ENCODE data around the gene HEY2. TPM values are rescaled to one million over a fixed set of nuclear protein-coding genes. Genes with fewer than 3 reads are reported as not detected.
"Not testable (repeated sequence)": the region's sequence is repeated elsewhere in the genome, so short reads cannot be mapped to it uniquely, and the experiment has no call there.

Gene HEY2
- total RNA-seq, 4 donors from 2014 or later: 1.5 to 7.3 (median 4.3) TPM

- Histone ChIP-seq H3K27me3 (no peaks in the 10 kb centered on the region), H3K27ac (peak overlapping the region in 2 of 4 donors; percentile 42 to 54), H3K9me3 (no peaks in the 10 kb centered on the region), H3K4me1 (peaks cover 0 to 62% (median 11%) of the 10 kb centered on the region in 4 donors), H3K4me3 (no peak overlapping the region), H3K36me3 (peaks cover 0 to 5% (median 0%) of the 10 kb centered on the region in 3 donors)
- WGBS, 2 donors: 41 to 42% methylated on average over 4 of the region's 4 CpGs
- TF ChIP-seq EP300 (IDR thresholded peaks at IDR 0.05) (peak in 1 of 2 donors; percentile 50), POLR2A (IDR thresholded peaks at IDR 0.05) (no peak)
- TF ChIP-seq, protein P1, sequence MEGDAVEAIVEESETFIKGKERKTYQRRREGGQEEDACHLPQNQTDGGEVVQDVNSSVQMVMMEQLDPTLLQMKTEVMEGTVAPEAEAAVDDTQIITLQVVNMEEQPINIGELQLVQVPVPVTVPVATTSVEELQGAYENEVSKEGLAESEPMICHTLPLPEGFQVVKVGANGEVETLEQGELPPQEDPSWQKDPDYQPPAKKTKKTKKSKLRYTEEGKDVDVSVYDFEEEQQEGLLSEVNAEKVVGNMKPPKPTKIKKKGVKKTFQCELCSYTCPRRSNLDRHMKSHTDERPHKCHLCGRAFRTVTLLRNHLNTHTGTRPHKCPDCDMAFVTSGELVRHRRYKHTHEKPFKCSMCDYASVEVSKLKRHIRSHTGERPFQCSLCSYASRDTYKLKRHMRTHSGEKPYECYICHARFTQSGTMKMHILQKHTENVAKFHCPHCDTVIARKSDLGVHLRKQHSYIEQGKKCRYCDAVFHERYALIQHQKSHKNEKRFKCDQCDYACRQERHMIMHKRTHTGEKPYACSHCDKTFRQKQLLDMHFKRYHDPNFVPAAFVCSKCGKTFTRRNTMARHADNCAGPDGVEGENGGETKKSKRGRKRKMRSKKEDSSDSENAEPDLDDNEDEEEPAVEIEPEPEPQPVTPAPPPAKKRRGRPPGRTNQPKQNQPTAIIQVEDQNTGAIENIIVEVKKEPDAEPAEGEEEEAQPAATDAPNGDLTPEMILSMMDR (IDR thresholded peaks at IDR 0.05): no peak
- DNase-seq (ENCODE audit: low spot score in 2 of 2): no peak
Measured at GRCh38 chr6:125802943-125803377, 53.5 kb downstream of the HEY2 start.

- Histone ChIP-seq H3K27me3 (no peaks in the 10 kb centered on the region), H3K27ac (peak overlapping the region in 1 of 4 donors; percentile 36), H3K4me3 (no peak overlapping the region), H3K36me3 (peaks cover 0 to 9% (median 0%) of the 10 kb centered on the region in 3 donors), H3K9me3 (no peaks in the 10 kb centered on the region), H3K4me1 (peaks cover 0 to 65% (median 7%) of the 10 kb centered on the region in 4 donors)
- no peak for TF ChIP-seq POLR2A (IDR thresholded peaks at IDR 0.05)
- TF ChIP-seq, protein P1 (IDR thresholded peaks at IDR 0.05): no peak
- TF ChIP-seq EP300 (IDR thresholded peaks at IDR 0.05): no peak
- DNase-seq (ENCODE audit: low spot score in 2 of 2): no peak
Measured at GRCh38 chr6:125804264-125804663, 54.8 kb downstream of the HEY2 start.

DNA sequence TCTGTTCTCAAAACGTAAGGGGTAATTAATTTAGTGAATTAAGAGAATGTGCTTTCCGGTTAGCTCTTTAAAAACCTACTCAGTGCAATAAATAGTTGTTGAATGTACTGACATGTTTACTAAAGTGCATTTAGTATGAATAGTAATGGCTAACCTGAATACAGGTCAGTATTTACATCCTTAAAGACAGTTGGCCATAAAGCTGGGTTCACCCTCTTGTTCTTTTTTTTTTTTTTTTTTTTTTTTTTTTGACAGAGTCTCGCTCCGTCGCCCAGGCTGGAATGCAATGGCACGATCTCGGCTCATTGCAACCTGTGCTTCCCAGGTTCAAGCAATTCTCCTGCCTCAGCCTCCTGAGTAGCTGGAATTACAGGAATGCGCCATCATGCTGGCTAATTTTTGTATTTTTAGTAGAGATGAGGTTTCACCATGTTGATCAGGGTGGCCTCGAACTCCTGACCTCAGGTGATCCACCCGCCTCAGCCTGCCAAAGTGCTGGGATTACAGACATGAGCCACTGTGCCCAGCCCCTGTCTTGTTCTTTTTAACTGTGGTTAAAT is 55.5 kb downstream of the HEY2 start:
- 94 to 95% methylated on average over 10 of the region's 10 CpGs for WGBS, 2 donors
- DNase-seq (ENCODE audit: low spot score in 2 of 2); H3K4me3 ChIP-seq; H3K9me3 ChIP-seq; H3K27me3 ChIP-seq; H3K36me3 ChIP-seq; H3K27ac ChIP-seq: not testable (repeated sequence)
- peaks cover 0 to 65% (median 2%) of the 10 kb centered on the region in 4 donors for H3K4me1 ChIP-seq

DNA sequence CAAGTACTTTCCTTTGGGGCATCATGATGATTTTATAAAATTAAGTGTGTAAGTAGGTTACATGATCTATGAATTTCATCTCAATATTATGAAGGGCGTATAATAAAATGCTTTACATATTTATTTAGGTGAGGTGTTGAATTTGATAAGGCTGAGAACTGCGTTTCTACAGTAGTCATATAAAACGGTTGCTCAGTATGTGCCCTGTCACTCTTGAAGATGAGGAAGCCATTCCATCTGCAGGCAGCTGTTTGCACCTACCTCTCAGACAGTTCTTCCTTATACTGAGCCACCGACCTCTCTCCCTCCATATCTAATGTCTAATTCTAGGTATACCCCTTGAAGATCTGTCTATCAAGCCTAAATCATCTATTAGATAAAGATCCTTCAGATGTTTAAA is 57.4 kb downstream of the HEY2 start:
- Histone ChIP-seq H3K27me3 (no peaks in the 10 kb centered on the region), H3K4me3 (no peak overlapping the region), H3K4me1 (peaks cover 0 to 69% (median 8%) of the 10 kb centered on the region in 4 donors), H3K36me3 (peaks cover 0 to 9% (median 0%) of the 10 kb centered on the region in 3 donors), H3K27ac (no peak overlapping the region), H3K9me3 (no peaks in the 10 kb centered on the region)
- TF ChIP-seq, protein P1 (IDR thresholded peaks at IDR 0.05): no peak
- TF ChIP-seq POLR2A (IDR thresholded peaks at IDR 0.05) (no peak), EP300 (IDR thresholded peaks at IDR 0.05) (no peak)
- 85 to 86% methylated on average over 4 of the region's 4 CpGs for WGBS, 2 donors
- no peak for DNase-seq (ENCODE audit: low spot score in 2 of 2)

GRCh38 chr6:125807293-125807692 is 57.9 kb downstream of the HEY2 start:
- peaks cover 0 to 9% (median 0%) of the 10 kb centered on the region in 3 donors for H3K36me3 ChIP-seq
- H3K27me3 ChIP-seq: no peaks in the 10 kb centered on the region
- TF ChIP-seq POLR2A (IDR thresholded peaks at IDR 0.05) (no peak), EP300 (IDR thresholded peaks at IDR 0.05) (no peak)
- TF ChIP-seq, protein P1 (IDR thresholded peaks at IDR 0.05): no peak
- H3K4me1 ChIP-seq: peaks cover 0 to 71% (median 9%) of the 10 kb centered on the region in 4 donors
- 91 to 96% methylated on average over 4 of the region's 4 CpGs for WGBS, 2 donors
- no peak overlapping the region for H3K4me3 ChIP-seq
- H3K27ac ChIP-seq: no peak overlapping the region
- no peak for DNase-seq (ENCODE audit: low spot score in 2 of 2)
- no peaks in the 10 kb centered on the region for H3K9me3 ChIP-seq
